Gastrocnemius medialis (tissue), 4 donors: Measurements from ENCODE around the gene CDH23.

ENCODE experiments used
- CTCF ChIP-seq, 5 experiments: fragments of 450-650 bp in 3 of 5; fragments of 200-600 bp in 2 of 5; sonication (generic) in 2 of 5; IDR thresholded peaks in 4 of 5; conservative IDR thresholded peaks in 1 of 5; 1 replicate in 4 of 5; 2 replicates in 1 of 5; pipeline ENCODE4 v1.5.1; 2016 to 2019; ENCODE audit warnings: antibody characterized with exemption in 5 of 5, mild to moderate bottlenecking in 3 of 5, moderate library complexity in 3 of 5
- POLR2A ChIP-seq, 2 donors: fragments of 450-650 bp; IDR thresholded peaks; one replicate each; pipeline ENCODE4 v1.6.1; 2017; ENCODE audit warnings: antibody characterized with exemption in 2 of 2, mild to moderate bottlenecking in 2 of 2, moderate library complexity in 2 of 2

DNA sequence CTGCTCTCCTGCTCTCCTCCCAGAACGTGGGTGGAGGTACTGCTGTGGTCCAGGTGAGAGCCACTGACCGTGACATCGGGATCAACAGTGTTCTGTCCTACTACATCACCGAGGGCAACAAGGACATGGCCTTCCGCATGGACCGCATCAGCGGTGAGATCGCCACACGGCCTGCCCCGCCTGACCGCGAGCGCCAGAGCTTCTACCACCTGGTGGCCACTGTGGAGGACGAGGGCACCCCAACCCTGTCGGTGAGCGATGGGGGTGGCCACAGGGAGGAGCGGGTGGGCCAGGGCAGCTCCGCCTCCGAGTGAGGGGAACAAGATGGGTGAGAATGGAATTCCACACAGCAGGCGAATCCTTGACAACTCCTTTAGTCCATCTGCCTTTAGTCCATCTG lies 345.0 kb downstream of the CDH23 start:
- TF ChIP-seq CTCF (IDR thresholded peaks at IDR 0.05 in 4 of 5, conservative IDR thresholded peaks at IDR 0.05 in 1 of 5) (no peak), POLR2A (IDR thresholded peaks at IDR 0.05) (no peak)
